ENCODE results near the gene ATF6.

- no peak for TF ChIP-seq POLR2AphosphoS5 (IDR thresholded peaks at IDR 0.05)
- TF ChIP-seq, protein P1, sequence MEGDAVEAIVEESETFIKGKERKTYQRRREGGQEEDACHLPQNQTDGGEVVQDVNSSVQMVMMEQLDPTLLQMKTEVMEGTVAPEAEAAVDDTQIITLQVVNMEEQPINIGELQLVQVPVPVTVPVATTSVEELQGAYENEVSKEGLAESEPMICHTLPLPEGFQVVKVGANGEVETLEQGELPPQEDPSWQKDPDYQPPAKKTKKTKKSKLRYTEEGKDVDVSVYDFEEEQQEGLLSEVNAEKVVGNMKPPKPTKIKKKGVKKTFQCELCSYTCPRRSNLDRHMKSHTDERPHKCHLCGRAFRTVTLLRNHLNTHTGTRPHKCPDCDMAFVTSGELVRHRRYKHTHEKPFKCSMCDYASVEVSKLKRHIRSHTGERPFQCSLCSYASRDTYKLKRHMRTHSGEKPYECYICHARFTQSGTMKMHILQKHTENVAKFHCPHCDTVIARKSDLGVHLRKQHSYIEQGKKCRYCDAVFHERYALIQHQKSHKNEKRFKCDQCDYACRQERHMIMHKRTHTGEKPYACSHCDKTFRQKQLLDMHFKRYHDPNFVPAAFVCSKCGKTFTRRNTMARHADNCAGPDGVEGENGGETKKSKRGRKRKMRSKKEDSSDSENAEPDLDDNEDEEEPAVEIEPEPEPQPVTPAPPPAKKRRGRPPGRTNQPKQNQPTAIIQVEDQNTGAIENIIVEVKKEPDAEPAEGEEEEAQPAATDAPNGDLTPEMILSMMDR (IDR thresholded peaks at IDR 0.05) = no peak
Observed at GRCh38 chr1:161731981-161732718, 34.0 kb upstream of the ATF6 start.

All from breast epithelium (tissue), 3 donors.